ENCODE results near the gene TMEM139.

The TMEM139 gene

DNA sequence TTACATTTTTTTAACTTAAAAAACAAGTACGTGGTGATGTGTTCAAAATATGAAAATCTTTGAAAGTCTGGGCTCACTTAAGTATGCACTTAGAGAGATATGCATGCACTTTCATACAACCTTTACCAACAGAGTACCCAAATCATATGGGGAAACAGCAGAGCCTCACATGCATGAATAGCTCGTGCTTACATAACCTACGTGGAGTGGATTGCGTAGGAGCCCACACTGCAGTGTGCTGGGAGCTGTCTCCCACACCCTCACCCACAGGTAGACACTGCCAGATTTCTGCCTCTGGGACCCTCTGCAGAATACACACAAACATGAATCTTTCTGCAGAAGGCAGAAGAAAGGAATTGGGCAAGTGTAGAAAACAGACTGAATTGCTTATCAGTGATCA, 31.7 kb downstream of the TMEM139 start:
- TF ChIP-seq POLR2A (IDR thresholded peaks at IDR 0.05; ENCODE audit: extremely low read depth, insufficient read length), result no peak
- no peak for TF ChIP-seq MYC (IDR thresholded peaks at IDR 0.05; ENCODE audit: low read depth, low read length)
- TF ChIP-seq, protein P1, sequence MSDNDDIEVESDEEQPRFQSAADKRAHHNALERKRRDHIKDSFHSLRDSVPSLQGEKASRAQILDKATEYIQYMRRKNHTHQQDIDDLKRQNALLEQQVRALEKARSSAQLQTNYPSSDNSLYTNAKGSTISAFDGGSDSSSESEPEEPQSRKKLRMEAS (IDR thresholded peaks at IDR 0.05; ENCODE audit: low read depth, low read length), result no peak
- TF ChIP-seq, protein P2, sequence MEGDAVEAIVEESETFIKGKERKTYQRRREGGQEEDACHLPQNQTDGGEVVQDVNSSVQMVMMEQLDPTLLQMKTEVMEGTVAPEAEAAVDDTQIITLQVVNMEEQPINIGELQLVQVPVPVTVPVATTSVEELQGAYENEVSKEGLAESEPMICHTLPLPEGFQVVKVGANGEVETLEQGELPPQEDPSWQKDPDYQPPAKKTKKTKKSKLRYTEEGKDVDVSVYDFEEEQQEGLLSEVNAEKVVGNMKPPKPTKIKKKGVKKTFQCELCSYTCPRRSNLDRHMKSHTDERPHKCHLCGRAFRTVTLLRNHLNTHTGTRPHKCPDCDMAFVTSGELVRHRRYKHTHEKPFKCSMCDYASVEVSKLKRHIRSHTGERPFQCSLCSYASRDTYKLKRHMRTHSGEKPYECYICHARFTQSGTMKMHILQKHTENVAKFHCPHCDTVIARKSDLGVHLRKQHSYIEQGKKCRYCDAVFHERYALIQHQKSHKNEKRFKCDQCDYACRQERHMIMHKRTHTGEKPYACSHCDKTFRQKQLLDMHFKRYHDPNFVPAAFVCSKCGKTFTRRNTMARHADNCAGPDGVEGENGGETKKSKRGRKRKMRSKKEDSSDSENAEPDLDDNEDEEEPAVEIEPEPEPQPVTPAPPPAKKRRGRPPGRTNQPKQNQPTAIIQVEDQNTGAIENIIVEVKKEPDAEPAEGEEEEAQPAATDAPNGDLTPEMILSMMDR (IDR thresholded peaks at IDR 0.05; ENCODE audit: low read depth, low read length), result no peak
- H3K4me3 ChIP-seq (ENCODE audit: low read depth, low read length), result no peak overlapping the region
- peak; percentile 57 for DNase-seq (ENCODE audit: low read depth)

DNA sequence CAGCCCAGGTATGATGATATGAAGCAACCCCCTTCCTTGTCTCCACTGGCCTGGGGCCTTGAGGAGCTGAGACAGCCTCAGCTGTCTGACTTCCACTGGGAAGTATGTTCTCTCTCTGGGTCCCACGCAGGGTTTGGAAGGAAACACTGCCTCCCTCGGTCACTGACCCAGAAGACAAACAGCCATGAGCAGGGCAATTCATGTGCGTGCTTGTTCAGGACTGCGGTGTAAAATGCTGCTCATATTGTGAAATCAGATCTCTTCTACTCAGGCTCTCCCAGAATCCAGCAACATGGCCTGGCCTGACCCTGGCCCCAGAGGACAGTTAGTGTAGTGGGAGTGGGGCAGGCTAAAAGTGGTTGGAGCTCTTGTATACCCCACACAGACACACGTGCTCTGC, 33.9 kb downstream of the TMEM139 start:
- TF ChIP-seq, protein P2 (IDR thresholded peaks at IDR 0.05; ENCODE audit: low read depth, low read length), result no peak
- H3K4me3 ChIP-seq (ENCODE audit: low read depth, low read length), result no peak overlapping the region
- DNase-seq (ENCODE audit: low read depth), result peak; percentile 60

DNA sequence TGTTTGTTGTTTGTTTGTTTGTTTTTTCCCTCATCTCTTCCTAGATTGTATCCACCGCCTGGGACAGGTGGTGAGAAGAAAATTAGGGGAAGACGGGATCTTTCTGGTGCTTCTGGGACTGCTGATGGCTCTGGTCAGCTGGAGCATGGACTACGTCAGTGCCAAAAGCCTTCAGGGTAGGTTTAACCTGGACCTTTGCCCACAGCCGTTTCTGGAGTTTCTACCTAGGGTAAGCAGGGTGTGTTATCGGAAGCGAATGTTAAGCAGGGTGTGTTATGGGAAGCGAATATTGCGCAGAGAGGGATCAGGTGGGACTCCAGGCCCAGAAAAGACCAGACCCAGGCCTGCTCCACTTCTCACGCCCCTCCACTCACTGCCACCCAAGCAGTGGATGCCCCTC, 35.9 kb downstream of the TMEM139 start:
- no peak overlapping the region for H3K4me3 ChIP-seq (ENCODE audit: low read depth, low read length)
- TF ChIP-seq, protein P1 (IDR thresholded peaks at IDR 0.05; ENCODE audit: low read depth, low read length), result no peak
- no peak for TF ChIP-seq MYC (IDR thresholded peaks at IDR 0.05; ENCODE audit: low read depth, low read length)
- TF ChIP-seq, protein P2 (IDR thresholded peaks at IDR 0.05; ENCODE audit: low read depth, low read length), result no peak
- TF ChIP-seq POLR2A (IDR thresholded peaks at IDR 0.05; ENCODE audit: extremely low read depth, insufficient read length), result no peak
- no peak for DNase-seq (ENCODE audit: low read depth)

DNA sequence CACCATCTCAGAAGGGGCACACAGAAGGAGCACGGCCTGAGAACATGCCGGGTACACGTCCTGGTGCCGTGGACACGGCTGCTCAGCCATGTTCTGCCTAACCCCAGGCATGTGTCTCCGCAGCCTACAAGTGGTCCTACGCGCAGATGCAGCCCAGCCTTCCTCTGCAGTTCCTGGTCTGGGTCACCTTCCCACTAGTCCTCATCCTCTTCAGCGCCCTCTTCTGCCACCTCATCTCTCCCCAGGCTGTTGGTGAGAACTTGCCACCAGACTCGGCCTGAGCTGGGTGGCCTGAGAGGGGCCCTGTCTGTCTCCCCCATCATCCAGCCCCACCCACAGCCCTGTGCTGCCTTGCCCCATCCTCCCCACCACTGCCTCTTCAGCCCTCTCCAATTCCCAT, 36.5 kb downstream of the TMEM139 start:
- peak; percentile 35 for DNase-seq (ENCODE audit: low read depth)
- H3K4me3 ChIP-seq (ENCODE audit: low read depth, low read length), result no peak overlapping the region
- TF ChIP-seq, protein P2 (IDR thresholded peaks at IDR 0.05; ENCODE audit: low read depth, low read length), result no peak

DNA sequence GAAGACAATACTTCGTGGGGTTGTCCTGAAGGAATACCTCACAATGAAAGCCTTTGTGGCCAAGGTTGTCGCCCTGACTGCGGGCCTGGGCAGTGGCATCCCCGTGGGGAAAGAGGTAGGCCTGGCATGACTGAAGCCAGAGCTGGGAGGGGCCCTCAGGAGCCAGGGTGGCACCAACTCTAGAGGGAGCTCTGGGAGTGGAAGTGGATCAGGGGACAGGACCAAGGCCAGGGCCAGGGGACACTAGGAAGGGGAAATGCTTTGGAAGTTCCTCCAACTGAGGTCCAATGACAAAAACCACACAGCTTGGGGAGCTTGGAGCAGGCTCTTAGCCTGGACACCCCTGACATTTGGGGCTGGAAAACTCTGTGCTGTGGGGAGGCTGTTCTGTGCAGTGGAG, 37.0 kb downstream of the TMEM139 start:
- TF ChIP-seq, protein P2 (IDR thresholded peaks at IDR 0.05; ENCODE audit: low read depth, low read length), result peak; percentile 21
- TF ChIP-seq MYC (IDR thresholded peaks at IDR 0.05; ENCODE audit: low read depth, low read length), result no peak
- peak; percentile 57 for DNase-seq (ENCODE audit: low read depth)
- H3K4me3 ChIP-seq (ENCODE audit: low read depth, low read length), result no peak overlapping the region

DNA sequence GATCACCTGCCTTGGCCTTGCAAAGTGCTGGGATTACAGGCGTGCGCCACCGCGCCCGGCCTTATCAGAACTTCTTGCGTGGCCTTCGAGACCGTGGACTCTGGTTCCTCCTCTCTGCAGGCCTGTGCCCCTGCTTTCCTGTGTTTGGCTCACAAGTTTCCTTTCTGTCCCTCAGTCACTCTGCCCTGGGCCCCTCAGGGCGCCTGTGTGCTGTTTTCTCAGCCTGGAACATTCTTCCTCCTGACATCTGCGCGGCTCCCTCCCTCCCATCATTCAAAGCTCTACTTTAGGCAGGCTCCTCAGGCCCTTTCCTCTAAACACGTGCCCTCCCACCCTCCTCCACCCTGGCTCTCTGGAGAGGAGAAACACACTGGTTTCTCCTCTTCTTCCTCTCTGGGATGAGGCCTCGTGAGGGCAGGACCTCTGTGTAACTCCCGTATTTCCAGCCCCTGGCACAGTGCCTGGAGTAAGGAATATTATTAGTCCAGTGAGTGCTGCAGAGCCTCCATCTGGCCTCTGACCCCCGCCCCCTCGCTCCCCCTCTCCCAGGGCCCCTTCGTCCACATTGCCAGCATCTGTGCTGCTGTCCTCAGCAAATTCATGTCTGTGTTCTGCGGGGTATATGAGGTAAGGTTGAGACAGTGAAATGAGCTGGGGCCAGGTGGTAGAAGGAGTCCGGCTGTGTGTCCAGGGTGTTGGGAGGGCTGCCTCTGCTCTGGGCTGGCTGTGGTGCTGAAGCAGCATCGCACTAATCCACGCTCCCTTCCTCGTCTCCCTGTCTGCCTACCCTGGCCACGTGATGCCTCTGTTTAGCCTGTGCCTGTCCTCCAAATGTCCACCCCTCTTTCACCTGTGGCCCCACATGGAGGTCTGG, 38.2 kb downstream of the TMEM139 start:
- TF ChIP-seq POLR2A (IDR thresholded peaks at IDR 0.05; ENCODE audit: extremely low read depth, insufficient read length), result no peak
- TF ChIP-seq MYC (IDR thresholded peaks at IDR 0.05; ENCODE audit: low read depth, low read length), result no peak
- TF ChIP-seq, protein P2 (IDR thresholded peaks at IDR 0.05; ENCODE audit: low read depth, low read length), result no peak
- TF ChIP-seq, protein P1 (IDR thresholded peaks at IDR 0.05; ENCODE audit: low read depth, low read length), result no peak
- no peak overlapping the region for H3K4me3 ChIP-seq (ENCODE audit: low read depth, low read length)
- no peak for DNase-seq (ENCODE audit: low read depth)

Measured in NB4 (cell line).